H1 (cell line): Measurements from ENCODE around the gene RSPO3.

Source experiments
- ATF3 ChIP-seq: IDR thresholded peaks from 2 replicates; pipeline ENCODE4 v1.6.1; 2011; ENCODE audit warnings: low read depth, mild to moderate bottlenecking, low read length; ENCODE audit not compliant: insufficient read depth
- CTCF ChIP-seq, 3 experiments: IDR thresholded peaks; 1 replicate in 2 of 3; 2 replicates in 1 of 3; pipeline versions ENCODE4 v1.5.1 to v1.6.1; 2011; ENCODE audit warnings: low read length in 3 of 3, mild to moderate bottlenecking in 3 of 3, inconsistent platforms in 2 of 3, low read depth in 1 of 3, moderate library complexity in 1 of 3; ENCODE audit not compliant: insufficient read depth in 1 of 3; ENCODE audit errors: control extremely low read depth in 1 of 3
- EGR1 ChIP-seq: IDR thresholded peaks from 2 replicates; pipeline ENCODE4 v1.6.1; 2011; ENCODE audit warnings: low read depth, low read length, borderline replicate concordance
- EP300 ChIP-seq, 2 experiments: IDR thresholded peaks; 1 replicate in 1 of 2; 2 replicates in 1 of 2; pipeline ENCODE4 v1.6.1; 2011 to 2012; ENCODE audit warnings: low read depth in 2 of 2, low read length in 2 of 2, mild to moderate bottlenecking in 2 of 2, borderline replicate concordance in 1 of 2, inconsistent platforms in 1 of 2, moderate library complexity in 1 of 2
- EZH2 ChIP-seq: fragments of 200-600 bp; sonication (generic); IDR thresholded peaks from 2 replicates; pipeline ENCODE4 v1.7.1; 2012; ENCODE audit warnings: low read depth, mild to moderate bottlenecking, moderate library complexity, low read length, inconsistent platforms; ENCODE audit not compliant: severe bottlenecking
- MAFK ChIP-seq: IDR thresholded peaks from 2 replicates; pipeline ENCODE4 v1.6.1; 2012; ENCODE audit warnings: low read depth, mild to moderate bottlenecking, improper control_type of control experiment, low read length
- NRF1 ChIP-seq: IDR thresholded peaks from 2 replicates; pipeline ENCODE4 v1.6.1; 2011; ENCODE audit warnings: mild to moderate bottlenecking, low read depth, low read length, improper control_type of control experiment
- PHF8 ChIP-seq: fragments of 200-600 bp; sonication (generic); conservative IDR thresholded peaks from 2 replicates; pipeline ENCODE4 v1.7.1; 2012; ENCODE audit warnings: low read depth, mild to moderate bottlenecking, inconsistent platforms, low read length, moderate library complexity
- POLR2A ChIP-seq, 2 experiments: IDR thresholded peaks; 1 replicate in 1 of 2; 2 replicates in 1 of 2; pipeline ENCODE4 v1.6.1; 2011; ENCODE audit warnings: low read depth in 2 of 2, low read length in 2 of 2, mild to moderate bottlenecking in 2 of 2; ENCODE audit errors: control extremely low read depth in 1 of 2
- POLR2AphosphoS5 ChIP-seq: IDR thresholded peaks from 2 replicates; pipeline ENCODE4 v1.6.1; 2011; ENCODE audit warnings: low read depth, low read length
- SP1 ChIP-seq: IDR thresholded peaks from 2 replicates; pipeline ENCODE4 v1.6.1; 2011; ENCODE audit warnings: low read depth, low read length
- USF2 ChIP-seq: IDR thresholded peaks from 2 replicates; pipeline ENCODE4 v1.6.1; 2011; ENCODE audit warnings: low read length, improper control_type of control experiment

- TF ChIP-seq NRF1 (no peak), EGR1 (no peak), ATF3 (no peak), CTCF (IDR thresholded peaks at IDR 0.05; ENCODE audit: control extremely low read depth in 1 of 3, insufficient read depth in 1 of 3, low read depth in 1 of 3, low read length in 3 of 3) (no peak), SP1 (no peak), PHF8 (no peak), USF2 (no peak), EP300 (IDR thresholded peaks at IDR 0.05; ENCODE audit: borderline replicate concordance in 1 of 2, low read depth in 2 of 2, low read length in 2 of 2) (no peak), POLR2AphosphoS5 (no peak), POLR2A (IDR thresholded peaks at IDR 0.05; ENCODE audit: control extremely low read depth in 1 of 2, low read depth in 2 of 2, low read length in 2 of 2) (no peak), MAFK (no peak), EZH2 (no peak)
Measured at GRCh38 chr6:127128066-127128465, 9.6 kb downstream of the RSPO3 start.
